ENCODE results near the gene XPC.
A peak's percentile ranks its signal among the peaks of the same experiment; 100 is the strongest.

XPC gene

DNA sequence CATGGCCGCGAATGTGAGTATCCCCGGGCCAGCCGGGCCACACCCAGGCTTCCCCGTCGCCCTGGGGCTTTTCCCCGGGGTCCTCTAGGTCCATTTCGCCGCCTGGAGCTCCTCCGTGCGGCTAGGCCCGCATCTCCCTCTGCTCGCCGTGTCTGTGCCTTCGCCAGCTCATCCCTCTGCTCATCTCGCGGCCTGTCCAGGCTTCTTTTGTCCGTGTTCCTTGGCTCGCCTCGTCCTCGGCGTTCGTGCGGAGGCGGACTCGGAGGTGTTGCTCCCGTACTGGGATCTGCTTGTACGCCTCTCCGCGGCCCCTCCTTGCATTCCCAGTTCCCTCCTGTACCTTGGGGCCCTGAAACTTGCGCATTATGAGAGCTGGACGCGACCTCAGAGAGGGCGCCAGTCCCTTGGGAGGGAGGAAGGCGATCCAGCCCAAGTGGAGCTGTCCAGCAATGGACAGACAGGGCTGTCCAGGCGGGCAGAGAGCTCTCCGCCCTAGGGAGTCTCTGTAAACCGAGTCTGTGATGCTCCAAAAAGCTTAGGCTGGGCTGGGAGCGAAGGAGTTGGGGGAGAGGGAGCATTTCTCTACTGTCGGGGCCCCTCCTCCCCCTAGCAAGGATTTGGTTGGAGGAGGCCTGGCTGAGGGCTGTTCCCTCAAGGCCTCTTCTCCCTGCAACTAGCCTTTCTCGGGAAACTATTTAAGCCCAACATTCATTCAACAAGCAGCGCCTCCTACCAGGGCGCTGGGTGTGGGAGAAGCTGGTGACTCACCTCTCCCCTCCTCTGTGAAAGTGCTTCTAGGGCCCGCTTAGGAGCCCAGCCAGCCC is 53.0 kb downstream of the XPC start:
- H2BK15ac ChIP-seq (ENCODE audit: low read depth, poor library complexity, severe bottlenecking) = no peak overlapping the region
- peak overlapping the region; percentile 75 to 94 for H3K18ac ChIP-seq (ENCODE audit: low read depth in 1 of 2, low read length in 2 of 2)
- H3K79me1 ChIP-seq (replicated peaks; ENCODE audit: low read length, poor library complexity, severe bottlenecking) = peaks cover 45% of the 10 kb centered on the region
- peaks cover 25 to 54% of the 10 kb centered on the region in 2 experiments for H3K36me3 ChIP-seq (ENCODE audit: control insufficient read depth in 1 of 2, insufficient read depth in 2 of 2, low read depth in 1 of 2, low read length in 2 of 2)
- H3K4me3 ChIP-seq (ENCODE audit: insufficient read depth in 1 of 2, low read depth in 1 of 2, low read length in 2 of 2) = peak overlapping the region; percentile 91 to 100
- peak; percentile 95 for DNase-seq
- H2BK5ac ChIP-seq (ENCODE audit: low read depth, low read length, poor library complexity, severe bottlenecking) = peak overlapping the region; percentile 2
- peak overlapping the region; percentile 99 for H3K9ac ChIP-seq (ENCODE audit: low read length)
- H4K8ac ChIP-seq (ENCODE audit: low read length) = peak overlapping the region; percentile 68
- H3K14ac ChIP-seq (ENCODE audit: low read length in 2 of 2) = peak overlapping the region in 1 of 2 experiments; percentile 94
- peaks cover 19% of the 10 kb centered on the region for H3K4me1 ChIP-seq (ENCODE audit: control insufficient read depth, insufficient read depth, low read depth, low read length)
- no peaks in the 10 kb centered on the region for H3K27me3 ChIP-seq (ENCODE audit: control insufficient read depth in 1 of 2, insufficient read depth in 1 of 2, low read length in 2 of 2)
- H3K4me2 ChIP-seq (ENCODE audit: low read length, poor library complexity, severe bottlenecking) = peak overlapping the region; percentile 85
- H2AK5ac ChIP-seq (ENCODE audit: low read length, severe bottlenecking) = no peak overlapping the region
- H3K9me3 ChIP-seq (ENCODE audit: control insufficient read depth, low read length) = no peaks in the 10 kb centered on the region
- peak overlapping the region; percentile 61 for H4K91ac ChIP-seq (ENCODE audit: low read length)
- peak overlapping the region; percentile 32 to 73 for H3K4ac ChIP-seq (ENCODE audit: low read depth in 1 of 2, low read length in 2 of 2)
- H2BK12ac ChIP-seq (ENCODE audit: low read length in 2 of 2) = peak overlapping the region in 1 of 2 experiments; percentile 2
- peak overlapping the region; percentile 45 for H2BK120ac ChIP-seq (ENCODE audit: low read depth, low read length)
- H2AFZ ChIP-seq (ENCODE audit: low read depth, low read length) = peak overlapping the region; percentile 89
- peak overlapping the region; percentile 91 for H3K27ac ChIP-seq (ENCODE audit: low read length, poor library complexity, severe bottlenecking)
- peak overlapping the region in 1 of 2 experiments; percentile 80 for H3K23ac ChIP-seq (ENCODE audit: low read length in 2 of 2)
- under 1% methylated on average over 41 of the region's 44 CpGs for WGBS

DNA sequence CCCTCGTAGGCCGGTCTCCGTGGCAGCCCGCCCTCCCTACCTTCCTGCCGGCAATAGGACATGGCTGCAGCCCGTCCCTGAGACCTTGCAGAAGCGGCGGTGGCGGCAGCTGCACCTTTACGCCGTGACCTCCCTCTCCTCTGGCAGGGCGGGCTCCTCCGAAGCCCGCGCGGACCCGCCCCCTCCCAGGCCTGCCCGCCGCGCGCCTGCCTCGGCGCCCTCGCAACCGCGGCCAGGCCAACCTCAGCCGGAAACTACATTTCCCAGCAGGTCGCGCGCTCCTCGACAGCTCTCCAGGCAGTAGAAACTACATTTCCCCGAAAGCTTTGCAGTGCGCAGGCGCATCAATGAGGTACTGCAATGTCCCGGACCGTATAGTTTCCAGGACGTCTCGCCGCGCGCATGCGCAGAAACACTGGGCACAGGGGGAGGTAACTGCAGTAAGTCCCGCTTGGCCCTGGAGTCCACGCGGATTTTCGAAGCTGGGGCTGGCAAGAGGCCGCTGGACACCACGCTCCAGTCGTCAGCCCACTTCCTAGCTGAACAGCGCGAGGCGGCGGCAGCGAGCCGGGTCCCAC is 53.7 kb downstream of the XPC start, which contains the start of the genes CHCHD4 and TMEM43:
TSS of gene CHCHD4 (minus strand) at position 256 of the 578 bp plus-strand sequence. CDS start at position 62, 194 bp downstream.
TSS of gene TMEM43 (plus strand) at position 438 of the 578 bp plus-strand sequence. CDS start 142 bp downstream, outside the sequence.
- H3K79me1 ChIP-seq (replicated peaks; ENCODE audit: low read length, poor library complexity, severe bottlenecking) = peaks cover 40% of the 10 kb centered on the region
- peak within 1 kb of the TSS; percentile 91 for H3K27ac ChIP-seq (ENCODE audit: low read length, poor library complexity, severe bottlenecking)
- no peaks in the 10 kb centered on the region for H3K9me3 ChIP-seq (ENCODE audit: control insufficient read depth, low read length)
- peaks cover 19 to 54% of the 10 kb centered on the region in 2 experiments for H3K36me3 ChIP-seq (ENCODE audit: control insufficient read depth in 1 of 2, insufficient read depth in 2 of 2, low read depth in 1 of 2, low read length in 2 of 2)
- H3K4me2 ChIP-seq (ENCODE audit: low read length, poor library complexity, severe bottlenecking) = peak within 1 kb of the TSS; percentile 94
- H2BK15ac ChIP-seq (ENCODE audit: low read depth, poor library complexity, severe bottlenecking) = peak within 1 kb of the TSS; percentile 89
- peaks cover 19% of the 10 kb centered on the region for H3K4me1 ChIP-seq (ENCODE audit: control insufficient read depth, insufficient read depth, low read depth, low read length)
- peak within 1 kb of the TSS; percentile 2 for H2BK5ac ChIP-seq (ENCODE audit: low read depth, low read length, poor library complexity, severe bottlenecking)
- H3K9ac ChIP-seq (ENCODE audit: low read length) = peak within 1 kb of the TSS; percentile 99
- H2AK5ac ChIP-seq (ENCODE audit: low read length, severe bottlenecking) = no peak within 1 kb of the TSS
- peak within 1 kb of the TSS in 1 of 2 experiments; percentile 80 for H3K23ac ChIP-seq (ENCODE audit: low read length in 2 of 2)
- peak; percentile 99 for DNase-seq
- H3K18ac ChIP-seq (ENCODE audit: low read depth in 1 of 2, low read length in 2 of 2) = peak within 1 kb of the TSS; percentile 75 to 96
- peak within 1 kb of the TSS; percentile 77 for H4K8ac ChIP-seq (ENCODE audit: low read length)
- H3K4ac ChIP-seq (ENCODE audit: low read depth in 1 of 2, low read length in 2 of 2) = peak within 1 kb of the TSS; percentile 75 to 82
- H3K27me3 ChIP-seq (ENCODE audit: control insufficient read depth in 1 of 2, insufficient read depth in 1 of 2, low read length in 2 of 2) = no peaks in the 10 kb centered on the region
- peak within 1 kb of the TSS; percentile 91 to 100 for H3K4me3 ChIP-seq (ENCODE audit: insufficient read depth in 1 of 2, low read depth in 1 of 2, low read length in 2 of 2)
- peak within 1 kb of the TSS; percentile 94 for H2AFZ ChIP-seq (ENCODE audit: low read depth, low read length)
- H2BK12ac ChIP-seq (ENCODE audit: low read length in 2 of 2) = peak within 1 kb of the TSS in 1 of 2 experiments; percentile 31
- WGBS = under 1% methylated on average over 55 of the region's 55 CpGs
- H2BK120ac ChIP-seq (ENCODE audit: low read depth, low read length) = peak within 1 kb of the TSS; percentile 45
- H3K14ac ChIP-seq (ENCODE audit: low read length in 2 of 2) = peak within 1 kb of the TSS in 1 of 2 experiments; percentile 94
- peak within 1 kb of the TSS; percentile 61 for H4K91ac ChIP-seq (ENCODE audit: low read length)

DNA sequence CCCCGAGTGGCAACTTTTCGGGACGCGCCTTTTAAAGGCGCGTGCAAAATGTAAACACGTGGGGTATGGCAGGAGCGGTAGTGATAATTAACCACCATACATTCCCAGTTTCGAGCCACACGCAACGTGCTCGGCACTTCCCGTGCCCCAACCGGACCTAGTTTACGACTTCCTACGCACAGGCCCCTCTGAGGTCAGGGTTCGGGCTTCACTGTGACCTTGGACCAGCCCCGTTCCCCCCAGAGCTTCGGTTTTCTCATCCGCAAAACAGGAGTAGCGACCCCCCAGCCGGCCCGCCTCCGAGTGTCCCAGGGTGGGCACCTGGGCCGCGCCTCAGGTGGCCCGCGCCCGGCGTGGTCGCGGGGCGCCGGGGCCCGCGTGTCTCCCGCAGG is 54.2 kb downstream of the XPC start:
- Histone ChIP-seq H3K4me1 (ENCODE audit: control insufficient read depth, insufficient read depth, low read depth, low read length) (peaks cover 19% of the 10 kb centered on the region), H3K27ac (ENCODE audit: low read length, poor library complexity, severe bottlenecking) (no peak overlapping the region), H3K36me3 (ENCODE audit: control insufficient read depth in 1 of 2, insufficient read depth in 2 of 2, low read depth in 1 of 2, low read length in 2 of 2) (peaks cover 14 to 51% of the 10 kb centered on the region in 2 experiments), H2BK5ac (ENCODE audit: low read depth, low read length, poor library complexity, severe bottlenecking) (no peak overlapping the region), H4K91ac (ENCODE audit: low read length) (peak overlapping the region; percentile 45), H2AK5ac (ENCODE audit: low read length, severe bottlenecking) (no peak overlapping the region), H3K23ac (ENCODE audit: low read length in 2 of 2) (no peak overlapping the region), H2BK120ac (ENCODE audit: low read depth, low read length) (no peak overlapping the region), H3K18ac (ENCODE audit: low read depth in 1 of 2, low read length in 2 of 2) (peak overlapping the region; percentile 58 to 96), H3K14ac (ENCODE audit: low read length in 2 of 2) (peak overlapping the region in 1 of 2 experiments; percentile 87), H2BK15ac (ENCODE audit: low read depth, poor library complexity, severe bottlenecking) (peak overlapping the region; percentile 89), H4K8ac (ENCODE audit: low read length) (peak overlapping the region; percentile 77), H2AFZ (ENCODE audit: low read depth, low read length) (peak overlapping the region; percentile 94), H2BK12ac (ENCODE audit: low read length in 2 of 2) (no peak overlapping the region), H3K79me1 (replicated peaks; ENCODE audit: low read length, poor library complexity, severe bottlenecking) (peaks cover 36% of the 10 kb centered on the region), H3K4ac (ENCODE audit: low read depth in 1 of 2, low read length in 2 of 2) (peak overlapping the region; percentile 75 to 82), H3K4me2 (ENCODE audit: low read length, poor library complexity, severe bottlenecking) (peak overlapping the region; percentile 94), H3K27me3 (ENCODE audit: control insufficient read depth in 1 of 2, insufficient read depth in 1 of 2, low read length in 2 of 2) (no peaks in the 10 kb centered on the region), H3K9ac (ENCODE audit: low read length) (peak overlapping the region; percentile 99), H3K4me3 (ENCODE audit: insufficient read depth in 1 of 2, low read depth in 1 of 2, low read length in 2 of 2) (peak overlapping the region; percentile 89 to 100), H3K9me3 (ENCODE audit: control insufficient read depth, low read length) (no peaks in the 10 kb centered on the region)
- WGBS = 3% methylated on average over 37 of the region's 37 CpGs
- DNase-seq = peak; percentile 31
